Measurements from ENCODE around the gene PRCC.

Gene PRCC

GRCh38 chr1:156767879-156768604 lies 707 bp downstream of the PRCC start:
- no peak for TF ChIP-seq GATA2 (IDR thresholded peaks at IDR 0.05; ENCODE audit: low read depth, low read length)
- no peak for TF ChIP-seq GATA3 (IDR thresholded peaks at IDR 0.05; ENCODE audit: low read depth, low read length)

- TF ChIP-seq GATA3 (IDR thresholded peaks at IDR 0.05; ENCODE audit: low read depth, low read length) (peak; percentile 27; the same call in 1 of the 2 replicates), GATA2 (IDR thresholded peaks at IDR 0.05; ENCODE audit: low read depth, low read length) (peak; percentile 70; the same call in 1 of the 2 replicates)
Measured at GRCh38 chr1:156768610-156769295, 1.4 kb downstream of the PRCC start.

- TF ChIP-seq GATA2 (IDR thresholded peaks at IDR 0.05; ENCODE audit: low read depth, low read length) = no peak
- no peak; the same call in 1 of the 2 replicates for TF ChIP-seq GATA3 (IDR thresholded peaks at IDR 0.05; ENCODE audit: low read depth, low read length)
Measured at GRCh38 chr1:156772222-156772621, 4.9 kb downstream of the PRCC start.

DNA sequence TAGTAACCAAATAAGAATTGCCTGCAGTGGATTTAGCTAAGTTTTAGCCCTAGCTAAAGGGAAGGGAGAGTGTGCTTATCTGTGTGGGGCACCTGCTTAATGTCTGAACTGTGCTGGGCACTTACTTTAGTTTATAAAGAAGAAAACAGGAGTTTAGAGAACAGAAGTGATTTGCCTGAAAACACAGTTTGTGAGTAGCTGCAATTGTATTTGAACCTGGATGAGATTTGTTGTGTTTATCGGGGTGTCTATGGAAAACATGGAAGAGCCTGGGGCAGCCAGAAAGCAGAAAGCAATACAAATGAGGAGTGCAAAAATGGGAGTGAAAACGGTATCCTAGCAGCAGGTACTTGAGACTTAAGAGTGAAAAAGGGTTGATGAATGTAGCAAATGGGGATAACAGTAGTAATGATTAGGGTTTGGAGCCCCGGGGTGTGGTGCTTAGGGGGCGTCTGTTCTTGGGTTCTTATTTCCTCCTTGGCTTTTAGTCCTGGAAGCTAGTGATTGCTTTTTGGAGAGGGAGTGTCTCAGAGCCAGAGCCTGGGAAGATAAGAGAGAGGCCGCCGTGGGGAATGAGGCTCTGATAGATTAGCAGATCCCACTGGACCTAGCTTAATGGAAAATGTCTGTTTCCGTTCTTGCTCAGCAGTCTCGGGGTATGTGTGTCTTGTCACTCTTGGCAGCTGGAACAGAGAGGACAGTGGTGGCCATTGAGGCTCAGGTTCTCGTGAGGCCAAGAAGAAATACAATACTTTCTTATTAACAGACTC lies 5.6 kb downstream of the PRCC start:
- TF ChIP-seq GATA2 (IDR thresholded peaks at IDR 0.05; ENCODE audit: low read depth, low read length) (peak; percentile 97), GATA3 (IDR thresholded peaks at IDR 0.05; ENCODE audit: low read depth, low read length) (peak; percentile 80)

DNA sequence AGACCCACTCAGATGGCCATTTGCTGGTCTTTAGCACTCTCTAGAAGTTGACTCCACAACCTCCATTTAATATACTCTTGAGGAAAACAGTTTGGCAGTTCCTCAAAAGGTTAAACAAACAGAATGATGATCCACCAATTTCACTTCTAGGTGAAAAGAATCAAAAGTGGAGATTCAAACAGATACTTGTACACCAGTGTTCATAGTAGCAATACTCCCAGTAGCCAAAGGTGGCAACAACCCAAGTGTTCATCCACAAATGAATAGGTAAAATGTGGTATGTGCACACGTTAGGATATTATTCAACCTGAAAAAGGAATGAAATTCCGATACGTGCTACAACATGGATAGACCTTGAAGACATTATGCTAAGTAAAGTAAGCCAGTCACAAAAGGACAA lies 6.3 kb downstream of the PRCC start:
- no peak for TF ChIP-seq GATA3 (IDR thresholded peaks at IDR 0.05; ENCODE audit: low read depth, low read length)
- TF ChIP-seq GATA2 (IDR thresholded peaks at IDR 0.05; ENCODE audit: low read depth, low read length) = no peak

GRCh38 chr1:156775799-156776198 lies 8.5 kb downstream of the PRCC start:
- TF ChIP-seq GATA3 (IDR thresholded peaks at IDR 0.05; ENCODE audit: low read depth, low read length) = no peak
- no peak for TF ChIP-seq GATA2 (IDR thresholded peaks at IDR 0.05; ENCODE audit: low read depth, low read length)

- no peak for TF ChIP-seq GATA3 (IDR thresholded peaks at IDR 0.05; ENCODE audit: low read depth, low read length)
- TF ChIP-seq GATA2 (IDR thresholded peaks at IDR 0.05; ENCODE audit: low read depth, low read length) = no peak
Measured at GRCh38 chr1:156776942-156777341, 9.6 kb downstream of the PRCC start.

DNA sequence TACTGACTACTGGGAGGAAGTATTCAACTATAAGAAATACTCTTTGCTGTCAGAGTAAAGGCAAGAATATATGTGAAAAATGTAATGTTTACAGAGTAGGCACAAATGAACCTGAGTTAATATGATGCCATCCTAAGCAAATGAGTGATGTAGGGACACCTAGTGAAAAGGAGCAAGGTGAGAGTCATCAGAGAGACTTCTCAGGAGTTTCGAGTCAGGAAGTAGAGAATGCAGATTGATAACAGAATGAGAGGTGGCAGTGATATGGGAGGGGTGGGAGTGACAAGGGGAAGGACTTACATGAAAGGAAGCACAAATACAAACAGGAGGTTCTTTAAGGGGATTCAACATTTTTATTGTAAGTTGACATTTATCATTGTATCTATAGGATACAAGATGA lies 10.2 kb downstream of the PRCC start:
- TF ChIP-seq GATA2 (IDR thresholded peaks at IDR 0.05; ENCODE audit: low read depth, low read length) (no peak), GATA3 (IDR thresholded peaks at IDR 0.05; ENCODE audit: low read depth, low read length) (no peak)

- TF ChIP-seq GATA3 (IDR thresholded peaks at IDR 0.05; ENCODE audit: low read depth, low read length) (no peak), GATA2 (IDR thresholded peaks at IDR 0.05; ENCODE audit: low read depth, low read length) (no peak)
Measured at GRCh38 chr1:156781585-156782186, 14.4 kb downstream of the PRCC start.

GRCh38 chr1:156785458-156785857 lies 18.1 kb downstream of the PRCC start:
- TF ChIP-seq GATA2 (IDR thresholded peaks at IDR 0.05; ENCODE audit: low read depth, low read length) = no peak
- TF ChIP-seq GATA3 (IDR thresholded peaks at IDR 0.05; ENCODE audit: low read depth, low read length) = no peak

- TF ChIP-seq GATA2 (IDR thresholded peaks at IDR 0.05; ENCODE audit: low read depth, low read length) = no peak
- TF ChIP-seq GATA3 (IDR thresholded peaks at IDR 0.05; ENCODE audit: low read depth, low read length) = no peak
Measured at GRCh38 chr1:156786640-156787039, 19.3 kb downstream of the PRCC start.

GRCh38 chr1:156788136-156788535 lies 20.8 kb downstream of the PRCC start:
- TF ChIP-seq GATA2 (IDR thresholded peaks at IDR 0.05; ENCODE audit: low read depth, low read length) = no peak
- TF ChIP-seq GATA3 (IDR thresholded peaks at IDR 0.05; ENCODE audit: low read depth, low read length) = no peak

DNA sequence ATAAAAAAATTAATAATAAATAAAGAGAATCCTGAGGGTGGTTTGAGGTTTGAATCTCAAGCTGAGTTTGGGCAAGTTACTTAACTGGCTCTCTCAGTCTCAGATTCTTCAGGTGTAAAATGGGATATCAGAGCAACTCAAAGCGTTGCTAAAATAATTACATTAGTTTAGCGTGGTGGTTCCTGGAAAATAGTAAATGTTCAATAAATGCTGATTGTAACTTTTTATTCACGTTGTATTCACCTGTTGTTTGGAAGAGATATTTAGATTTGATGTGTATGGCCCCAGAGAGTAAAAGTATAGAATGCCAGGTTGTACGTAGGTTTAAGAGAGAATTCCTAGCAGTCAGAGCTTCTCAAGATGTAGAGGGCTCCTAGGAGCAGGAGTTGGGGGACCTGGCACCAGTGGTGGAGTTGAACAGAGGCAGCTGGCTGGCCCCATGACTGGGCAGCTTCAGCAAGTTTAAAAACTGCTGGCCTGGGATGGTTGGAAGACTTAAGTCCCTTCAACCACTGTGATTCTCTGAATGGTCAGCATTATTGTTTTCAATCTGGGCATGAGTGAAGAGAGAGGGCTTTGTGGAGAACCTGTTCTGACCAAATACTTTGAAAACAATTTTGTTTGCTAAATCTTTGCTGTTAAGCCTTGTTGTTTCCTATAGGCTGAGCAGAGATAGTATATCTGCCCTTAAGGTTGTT lies 22.4 kb downstream of the PRCC start:
- TF ChIP-seq GATA3 (IDR thresholded peaks at IDR 0.05; ENCODE audit: low read depth, low read length) (no peak), GATA2 (IDR thresholded peaks at IDR 0.05; ENCODE audit: low read depth, low read length) (no peak)
